ENCODE data around the gene COL11A1. TPM values are rescaled to one million over a fixed set of nuclear protein-coding genes. Genes with fewer than 3 reads are reported as not detected.

COL11A1 gene
- total and polyA plus RNA-seq, 2 donors (not counting 3 experiments of a cell fraction or from before 2014, with no cell fraction given): not detected

DNA sequence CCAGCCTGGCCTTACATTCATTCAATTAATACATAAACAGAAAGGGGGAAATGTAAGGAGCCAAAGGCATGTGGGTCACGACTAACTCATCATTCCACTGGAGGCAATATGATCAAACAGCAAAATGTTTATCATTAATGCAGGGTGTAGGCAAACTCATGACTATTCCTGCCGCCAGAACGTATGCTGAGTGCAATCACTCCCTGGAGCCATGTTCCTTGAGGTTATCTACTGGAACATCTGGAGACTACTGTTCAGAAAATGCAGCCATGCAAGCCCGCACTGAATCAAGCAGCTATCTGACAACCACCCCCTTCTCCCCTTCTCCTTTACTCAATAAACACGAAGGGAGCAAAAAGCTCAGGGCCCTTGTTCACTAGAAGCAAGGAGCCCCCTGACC lies 267.6 kb downstream of the COL11A1 start:
- FAIRE-seq (no peak), DNase-seq (ENCODE audit: low read depth, low spot score) (no peak)
- no peak overlapping the region for H2AFZ ChIP-seq (ENCODE audit: low read depth, low read length)
- no peak overlapping the region for H3K9ac ChIP-seq (replicated peaks; ENCODE audit: extremely low read depth, insufficient read depth, low read length)
- no peaks in the 10 kb centered on the region for H3K79me2 ChIP-seq (ENCODE audit: control insufficient read depth, insufficient read depth, low read length)
- TF ChIP-seq MAX (IDR thresholded peaks at IDR 0.05; ENCODE audit: insufficient read depth, insufficient read length) (no peak), POLR2A (IDR thresholded peaks at IDR 0.05; ENCODE audit: low read depth, low read length) (no peak), MYC (IDR thresholded peaks at IDR 0.05; ENCODE audit: low read depth, low read length) (no peak), FOS (IDR thresholded peaks at IDR 0.05; ENCODE audit: borderline replicate concordance, insufficient read depth, low read length) (no peak), GATA2 (IDR thresholded peaks at IDR 0.05; ENCODE audit: insufficient read depth, insufficient read length, low read depth, low read length) (no peak), CTCF (IDR thresholded peaks at IDR 0.05; ENCODE audit: extremely low read depth in 1 of 2, insufficient read depth in 1 of 2, low read depth in 1 of 2, low read length in 2 of 2) (no peak), EZH2 (IDR thresholded peaks at IDR 0.05; ENCODE audit: borderline replicate concordance, low read depth, low read length, severe bottlenecking) (no peak), JUN (IDR thresholded peaks at IDR 0.05; ENCODE audit: borderline replicate concordance, insufficient read depth, insufficient read length, low read depth) (no peak), POLR2AphosphoS5 (IDR thresholded peaks at IDR 0.05; ENCODE audit: insufficient read depth, low read depth, low read length) (no peak)
- BruUV-seq (replicated peaks): no TSS peak
- no peak overlapping the region for H3K4me3 ChIP-seq (replicated peaks in 1 of 3; ENCODE audit: insufficient read depth in 1 of 3, low read depth in 1 of 3, low read length in 3 of 3)
- no peak overlapping the region for H3K27ac ChIP-seq (ENCODE audit: insufficient read depth, low read depth, low read length)
- ChIA-PET CTCF (no interaction called here), POLR2A (no interaction called here)
- H3K9me1 ChIP-seq (replicated peaks; ENCODE audit: control insufficient read depth, extremely low read depth, insufficient read depth, low read length): no peaks in the 10 kb centered on the region
- H3K9me3 ChIP-seq (replicated peaks; ENCODE audit: control insufficient read depth, insufficient read depth, low read length): no peaks in the 10 kb centered on the region
- intact Hi-C loops (cut with micrococcal nuclease): no loop called here
- H3K4me2 ChIP-seq (ENCODE audit: insufficient read depth, low read length): no peak overlapping the region
- no peaks in the 10 kb centered on the region for H4K20me1 ChIP-seq (replicated peaks; ENCODE audit: control insufficient read depth, extremely low read depth, insufficient read depth, low read length)
- dilution Hi-C loops (cut with MboI; ENCODE audit: extremely low pct_ligation_motif_present, low sequenced_read_pairs): no loop called here
- no peaks in the 10 kb centered on the region for H3K27me3 ChIP-seq (ENCODE audit: control insufficient read depth in 2 of 2, insufficient read depth in 2 of 2, low read length in 2 of 2)
- H3K36me3 ChIP-seq (ENCODE audit: control insufficient read depth in 2 of 2, extremely low read depth in 1 of 2, insufficient read depth in 2 of 2, low read length in 2 of 2): no peaks in the 10 kb centered on the region
- H3K4me1 ChIP-seq (ENCODE audit: control insufficient read depth, extremely low read depth, insufficient read depth, low read length): no peaks in the 10 kb centered on the region
